ENCODE measurements around the gene XPO6.

The XPO6 gene

DNA sequence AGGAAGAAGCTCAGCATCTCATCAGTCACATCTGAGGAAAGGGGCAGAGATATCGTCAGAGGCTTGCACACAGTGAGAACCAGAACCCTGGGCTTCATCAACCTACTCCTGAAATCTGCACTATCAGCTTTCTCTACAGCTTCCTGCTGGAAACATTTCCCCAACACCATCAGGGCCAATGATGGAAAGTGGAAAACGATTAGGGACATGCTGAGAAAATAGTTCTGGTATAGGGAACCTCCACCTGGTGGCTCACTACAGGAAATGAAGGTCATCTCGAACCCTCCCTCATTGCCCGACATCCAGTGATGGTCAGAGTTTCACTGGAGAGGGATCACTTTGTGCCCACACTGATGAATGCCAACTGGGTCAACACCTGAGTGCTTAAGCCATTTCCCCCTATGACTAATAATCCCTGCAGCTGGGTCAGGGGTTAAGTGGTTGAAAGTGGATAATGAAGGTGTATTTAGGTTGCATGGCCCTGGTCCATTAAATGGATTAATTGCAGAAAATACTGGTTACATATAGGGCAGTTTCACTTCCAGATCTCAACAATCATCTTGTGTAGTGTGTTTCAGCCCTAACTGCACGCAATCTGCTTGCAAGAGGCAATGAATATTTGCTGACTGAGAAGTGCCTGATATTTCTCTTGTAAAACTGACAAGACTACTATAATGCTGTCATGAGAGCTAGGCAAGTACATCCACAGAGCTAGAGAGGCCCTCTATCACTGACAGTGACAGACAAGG is 105.1 kb downstream of the XPO6 start:
- no peak overlapping the region for H3K4me3 ChIP-seq (ENCODE audit: low read depth, low read length)
- H3K79me2 ChIP-seq: no peaks in the 10 kb centered on the region
- H3K36me3 ChIP-seq (ENCODE audit: control insufficient read depth, insufficient read depth, low read length): no peaks in the 10 kb centered on the region
- no peak overlapping the region for H3K27ac ChIP-seq
- H2AFZ ChIP-seq: no peak overlapping the region
- no peaks in the 10 kb centered on the region for H3K9me3 ChIP-seq (ENCODE audit: control insufficient read depth, low read length)
- H3K4me2 ChIP-seq (ENCODE audit: low read length): no peak overlapping the region
- TF ChIP-seq, protein P1, sequence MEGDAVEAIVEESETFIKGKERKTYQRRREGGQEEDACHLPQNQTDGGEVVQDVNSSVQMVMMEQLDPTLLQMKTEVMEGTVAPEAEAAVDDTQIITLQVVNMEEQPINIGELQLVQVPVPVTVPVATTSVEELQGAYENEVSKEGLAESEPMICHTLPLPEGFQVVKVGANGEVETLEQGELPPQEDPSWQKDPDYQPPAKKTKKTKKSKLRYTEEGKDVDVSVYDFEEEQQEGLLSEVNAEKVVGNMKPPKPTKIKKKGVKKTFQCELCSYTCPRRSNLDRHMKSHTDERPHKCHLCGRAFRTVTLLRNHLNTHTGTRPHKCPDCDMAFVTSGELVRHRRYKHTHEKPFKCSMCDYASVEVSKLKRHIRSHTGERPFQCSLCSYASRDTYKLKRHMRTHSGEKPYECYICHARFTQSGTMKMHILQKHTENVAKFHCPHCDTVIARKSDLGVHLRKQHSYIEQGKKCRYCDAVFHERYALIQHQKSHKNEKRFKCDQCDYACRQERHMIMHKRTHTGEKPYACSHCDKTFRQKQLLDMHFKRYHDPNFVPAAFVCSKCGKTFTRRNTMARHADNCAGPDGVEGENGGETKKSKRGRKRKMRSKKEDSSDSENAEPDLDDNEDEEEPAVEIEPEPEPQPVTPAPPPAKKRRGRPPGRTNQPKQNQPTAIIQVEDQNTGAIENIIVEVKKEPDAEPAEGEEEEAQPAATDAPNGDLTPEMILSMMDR (IDR thresholded peaks at IDR 0.05): no peak
- no peak overlapping the region for H3K9ac ChIP-seq
- no peaks in the 10 kb centered on the region for H3K27me3 ChIP-seq (ENCODE audit: control insufficient read depth, insufficient read depth, low read length)
- no peaks in the 10 kb centered on the region for H3K4me1 ChIP-seq

DNA sequence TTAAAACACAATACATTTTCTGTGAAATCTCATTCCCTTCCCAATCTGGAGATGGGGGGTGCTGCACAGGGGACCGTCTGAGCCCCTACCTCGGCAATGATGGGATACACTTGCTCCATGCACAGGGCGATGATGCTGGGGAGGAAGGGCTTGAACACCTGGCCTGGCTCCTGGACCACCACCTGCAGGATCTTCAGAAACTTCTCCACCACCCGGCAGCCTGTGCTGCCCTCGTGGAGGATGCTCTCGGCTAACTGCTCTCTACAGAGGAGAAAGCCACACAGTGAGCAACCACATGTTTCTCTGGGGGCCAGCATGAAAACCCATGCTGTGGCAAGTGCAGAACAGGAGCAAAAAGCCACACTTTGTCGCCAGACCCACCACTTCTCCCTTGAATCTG is 105.8 kb downstream of the XPO6 start:
- Histone ChIP-seq H3K27ac (no peak overlapping the region), H3K27me3 (ENCODE audit: control insufficient read depth, insufficient read depth, low read length) (no peaks in the 10 kb centered on the region), H3K4me2 (ENCODE audit: low read length) (no peak overlapping the region), H3K79me2 (no peaks in the 10 kb centered on the region), H3K9me3 (ENCODE audit: control insufficient read depth, low read length) (no peaks in the 10 kb centered on the region), H3K9ac (no peak overlapping the region), H2AFZ (no peak overlapping the region), H3K4me1 (no peaks in the 10 kb centered on the region), H3K36me3 (ENCODE audit: control insufficient read depth, insufficient read depth, low read length) (no peaks in the 10 kb centered on the region), H3K4me3 (ENCODE audit: low read depth, low read length) (no peak overlapping the region)
- TF ChIP-seq, protein P1 (IDR thresholded peaks at IDR 0.05): no peak

DNA sequence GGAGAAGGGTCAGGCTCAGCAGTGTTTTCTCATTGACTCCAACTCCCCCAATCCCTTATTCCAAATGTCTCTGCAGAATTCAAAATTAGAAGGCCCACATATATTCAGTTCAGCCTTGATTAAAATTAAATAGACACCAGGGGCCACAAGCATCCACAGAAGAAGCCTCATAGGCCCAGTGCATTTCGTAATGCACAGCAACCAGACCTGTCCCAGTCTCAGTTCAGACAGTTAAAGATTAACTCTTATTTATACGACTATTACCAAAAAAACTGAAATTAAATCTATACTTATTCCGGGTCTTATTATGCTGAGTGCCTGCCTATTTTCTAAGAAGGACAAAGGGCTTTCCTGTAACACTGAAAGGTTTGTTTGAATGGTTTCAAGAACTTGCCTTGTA is 106.5 kb downstream of the XPO6 start:
- H3K9me3 ChIP-seq (ENCODE audit: control insufficient read depth, low read length): no peaks in the 10 kb centered on the region
- TF ChIP-seq, protein P1 (IDR thresholded peaks at IDR 0.05): no peak
- no peak overlapping the region for H3K9ac ChIP-seq
- no peaks in the 10 kb centered on the region for H3K27me3 ChIP-seq (ENCODE audit: control insufficient read depth, insufficient read depth, low read length)
- H3K36me3 ChIP-seq (ENCODE audit: control insufficient read depth, insufficient read depth, low read length): no peaks in the 10 kb centered on the region
- no peak overlapping the region for H2AFZ ChIP-seq
- H3K4me2 ChIP-seq (ENCODE audit: low read length): no peak overlapping the region
- no peak overlapping the region for H3K27ac ChIP-seq
- no peaks in the 10 kb centered on the region for H3K4me1 ChIP-seq
- no peak overlapping the region for H3K4me3 ChIP-seq (ENCODE audit: low read depth, low read length)
- H3K79me2 ChIP-seq: no peaks in the 10 kb centered on the region

DNA sequence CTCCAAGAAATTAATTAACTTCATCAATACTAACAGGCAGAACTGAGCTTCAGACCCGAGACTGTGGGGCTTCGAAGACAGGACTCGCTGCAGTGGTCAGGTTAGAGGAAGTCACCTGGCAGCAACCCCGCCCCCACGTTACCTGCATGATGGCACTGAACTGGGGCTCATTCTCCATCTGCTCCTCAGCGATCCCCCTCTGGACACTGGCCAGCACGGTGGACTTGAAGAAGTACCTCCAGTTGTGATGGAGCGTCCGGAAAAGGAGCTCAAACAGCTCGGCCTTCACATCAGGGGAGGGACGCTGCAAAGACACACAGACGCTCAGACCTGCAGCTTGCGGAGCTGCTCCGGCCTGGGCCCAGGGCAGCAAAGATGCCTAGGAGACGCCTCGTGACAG is 107.4 kb downstream of the XPO6 start:
- no peak overlapping the region for H3K27ac ChIP-seq
- TF ChIP-seq, protein P1 (IDR thresholded peaks at IDR 0.05): no peak
- no peaks in the 10 kb centered on the region for H3K36me3 ChIP-seq (ENCODE audit: control insufficient read depth, insufficient read depth, low read length)
- no peak overlapping the region for H2AFZ ChIP-seq
- H3K9me3 ChIP-seq (ENCODE audit: control insufficient read depth, low read length): no peaks in the 10 kb centered on the region
- no peak overlapping the region for H3K9ac ChIP-seq
- no peak overlapping the region for H3K4me3 ChIP-seq (ENCODE audit: low read depth, low read length)
- H3K4me1 ChIP-seq: no peaks in the 10 kb centered on the region
- no peak overlapping the region for H3K4me2 ChIP-seq (ENCODE audit: low read length)
- no peaks in the 10 kb centered on the region for H3K79me2 ChIP-seq
- no peaks in the 10 kb centered on the region for H3K27me3 ChIP-seq (ENCODE audit: control insufficient read depth, insufficient read depth, low read length)
